ENCODE measurements around the gene IFNG-AS1. TPM values are rescaled to one million over a fixed set of nuclear protein-coding genes. Genes with fewer than 3 reads are reported as not detected.

The IFNG-AS1 gene
- total RNA-seq, 4 donors from 2014 or later = 0.22 to 0.68 (median 0.65) TPM; not detected in 1

DNA sequence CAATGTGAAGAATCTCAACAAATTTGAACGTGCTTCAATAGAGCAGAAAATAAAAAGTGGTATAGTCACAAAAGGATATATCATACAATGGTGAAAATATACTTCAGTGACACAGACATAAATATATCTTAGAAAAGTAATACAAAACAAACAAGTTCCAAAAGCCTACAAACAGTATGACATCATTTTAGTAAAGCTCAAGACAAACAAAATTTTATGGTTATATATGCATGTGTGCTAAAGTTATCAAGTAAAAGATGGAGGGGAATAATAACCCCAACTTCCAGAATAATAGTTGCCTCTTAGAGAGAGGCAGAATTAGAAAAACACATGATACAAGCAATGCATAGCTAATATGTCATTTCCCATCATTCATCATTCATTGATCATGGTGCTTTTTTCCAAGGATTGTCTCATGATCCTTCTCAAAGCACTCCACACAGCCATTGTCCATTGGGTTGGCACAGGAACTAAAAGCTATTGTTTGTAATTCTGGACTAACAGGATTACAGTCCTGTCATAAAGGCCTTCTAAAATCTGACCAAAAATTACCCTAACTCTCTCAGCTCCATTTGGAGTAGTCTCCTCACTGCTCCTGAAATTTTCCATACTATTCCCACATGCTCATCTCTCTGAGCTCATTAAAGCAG is 59.5 kb downstream of the IFNG-AS1 start:
- TF ChIP-seq, protein P1, sequence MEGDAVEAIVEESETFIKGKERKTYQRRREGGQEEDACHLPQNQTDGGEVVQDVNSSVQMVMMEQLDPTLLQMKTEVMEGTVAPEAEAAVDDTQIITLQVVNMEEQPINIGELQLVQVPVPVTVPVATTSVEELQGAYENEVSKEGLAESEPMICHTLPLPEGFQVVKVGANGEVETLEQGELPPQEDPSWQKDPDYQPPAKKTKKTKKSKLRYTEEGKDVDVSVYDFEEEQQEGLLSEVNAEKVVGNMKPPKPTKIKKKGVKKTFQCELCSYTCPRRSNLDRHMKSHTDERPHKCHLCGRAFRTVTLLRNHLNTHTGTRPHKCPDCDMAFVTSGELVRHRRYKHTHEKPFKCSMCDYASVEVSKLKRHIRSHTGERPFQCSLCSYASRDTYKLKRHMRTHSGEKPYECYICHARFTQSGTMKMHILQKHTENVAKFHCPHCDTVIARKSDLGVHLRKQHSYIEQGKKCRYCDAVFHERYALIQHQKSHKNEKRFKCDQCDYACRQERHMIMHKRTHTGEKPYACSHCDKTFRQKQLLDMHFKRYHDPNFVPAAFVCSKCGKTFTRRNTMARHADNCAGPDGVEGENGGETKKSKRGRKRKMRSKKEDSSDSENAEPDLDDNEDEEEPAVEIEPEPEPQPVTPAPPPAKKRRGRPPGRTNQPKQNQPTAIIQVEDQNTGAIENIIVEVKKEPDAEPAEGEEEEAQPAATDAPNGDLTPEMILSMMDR (IDR thresholded peaks at IDR 0.05; ENCODE audit: low read depth) = no peak

DNA sequence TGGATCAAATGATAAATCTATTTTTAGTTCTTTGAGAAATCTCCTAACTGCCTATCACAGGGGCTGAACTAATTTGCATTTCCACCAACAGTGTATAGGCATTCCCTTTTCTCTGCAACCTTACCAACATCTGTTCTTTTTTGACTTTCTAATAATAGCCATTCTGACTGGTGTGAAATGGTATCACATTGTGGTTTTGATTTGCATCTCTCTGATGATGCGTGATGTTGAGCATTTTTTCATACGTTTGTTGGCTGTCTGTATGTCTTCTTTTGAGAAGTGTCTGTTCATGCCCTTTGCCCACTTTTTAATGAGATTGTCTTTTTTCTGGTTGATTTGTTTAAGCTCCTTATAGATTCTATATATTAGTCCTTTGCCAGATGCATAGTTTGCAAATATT is 67.1 kb downstream of the IFNG-AS1 start:
- TF ChIP-seq, protein P1 (IDR thresholded peaks at IDR 0.05; ENCODE audit: low read depth) = no peak

DNA sequence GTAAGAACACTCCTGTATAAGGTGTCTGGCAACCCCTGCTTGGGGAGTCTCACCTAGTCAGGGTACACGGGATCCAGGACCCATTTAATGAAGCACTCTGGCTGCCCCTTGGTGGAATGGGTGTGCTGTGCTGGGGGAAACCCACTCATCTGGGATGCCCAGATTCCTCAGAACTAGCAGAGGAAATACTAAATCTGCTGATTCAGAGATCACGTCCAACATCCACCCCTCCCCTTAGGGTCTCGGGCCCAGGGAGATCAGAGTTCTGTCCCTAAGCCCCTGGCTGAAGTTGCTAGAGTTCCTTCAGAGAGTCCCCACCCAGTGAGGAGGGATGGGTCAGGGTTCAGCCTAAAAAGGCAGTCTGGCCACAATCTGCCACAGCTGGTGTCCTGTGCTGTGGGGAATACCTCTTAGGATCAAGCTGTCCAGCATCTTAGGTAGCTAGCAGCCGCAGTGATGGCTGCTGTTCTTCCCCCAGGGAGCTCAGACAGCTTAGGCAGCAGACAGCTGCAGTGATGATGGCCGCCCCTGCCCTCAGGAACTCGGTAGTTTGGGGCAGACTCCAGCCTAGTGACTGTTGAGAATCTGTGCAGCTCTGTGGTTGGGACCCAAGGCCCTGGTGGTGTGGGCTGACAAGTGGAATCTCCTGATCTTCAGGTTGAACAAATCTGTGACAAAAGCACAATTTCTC is 74.8 kb downstream of the IFNG-AS1 start:
- TF ChIP-seq, protein P1 (IDR thresholded peaks at IDR 0.05; ENCODE audit: low read depth) = no peak

DNA sequence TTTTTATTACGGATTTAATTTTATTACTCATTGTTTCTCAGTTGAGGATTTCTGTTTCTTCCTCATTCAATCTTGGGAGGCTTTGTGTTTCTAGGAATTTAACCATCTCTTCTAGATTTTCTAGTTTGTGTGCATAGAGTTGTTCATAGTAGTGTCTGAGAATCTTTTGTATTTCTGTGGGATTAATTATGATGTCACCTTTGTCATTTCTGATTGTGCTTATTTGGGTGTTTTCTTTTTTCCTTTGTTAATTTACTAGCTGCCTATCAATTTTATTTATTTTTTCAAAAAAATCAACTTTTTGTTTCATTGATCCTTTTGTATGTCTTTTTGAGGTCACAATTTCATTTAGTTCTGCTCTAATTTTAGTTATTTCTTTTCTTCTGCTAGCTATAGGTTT is 75.9 kb downstream of the IFNG-AS1 start:
- TF ChIP-seq, protein P1 (IDR thresholded peaks at IDR 0.05; ENCODE audit: low read depth) = no peak

DNA sequence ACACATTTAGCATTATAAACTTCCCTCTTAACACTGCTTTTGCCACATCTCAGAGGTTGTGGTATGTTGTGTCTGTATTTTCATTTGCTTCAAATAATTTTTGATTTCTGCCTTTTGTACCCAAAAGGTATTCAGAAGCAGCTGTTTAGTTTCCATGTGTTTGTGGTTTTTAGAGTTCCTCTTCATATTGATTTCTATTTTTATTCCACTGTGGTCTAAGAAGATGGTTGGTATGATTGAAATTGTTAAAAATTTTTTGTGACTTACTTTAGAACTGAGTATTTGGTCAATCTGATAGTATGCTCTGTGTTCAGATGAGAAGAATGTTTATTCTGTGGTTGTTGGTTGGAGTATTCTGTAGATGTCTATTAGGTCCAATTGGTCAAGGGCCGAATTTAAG is 76.4 kb downstream of the IFNG-AS1 start:
- TF ChIP-seq, protein P1 (IDR thresholded peaks at IDR 0.05; ENCODE audit: low read depth) = no peak

DNA sequence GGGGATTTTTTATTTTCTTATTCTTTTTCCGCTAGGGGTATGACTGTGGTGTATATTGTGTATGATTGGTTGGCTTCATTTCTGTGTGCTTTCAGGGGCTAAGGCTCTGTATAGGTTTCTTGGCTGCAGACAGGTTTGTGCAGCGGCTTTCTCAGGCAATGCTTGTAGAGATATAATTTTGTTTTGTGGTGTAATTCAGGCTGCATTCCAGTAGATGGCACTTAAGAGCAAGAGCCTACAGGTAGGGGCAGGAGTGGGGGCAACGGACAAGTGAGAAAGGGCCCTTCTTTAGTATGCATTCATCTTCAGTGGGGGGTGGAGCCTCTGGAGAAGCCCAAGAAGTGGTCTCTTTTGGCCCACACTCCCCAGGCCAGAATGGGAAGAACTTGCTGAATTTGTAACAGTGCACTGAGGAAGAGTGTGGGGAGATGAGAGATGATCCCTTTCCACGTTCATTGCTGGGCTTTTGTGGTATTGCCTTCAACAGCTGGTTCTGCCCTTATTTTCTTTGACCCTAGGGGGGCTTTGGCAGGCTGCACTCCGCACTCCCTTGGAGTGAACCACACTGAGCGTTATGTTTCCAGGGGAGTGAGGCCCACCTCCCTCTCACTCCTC is 78.6 kb downstream of the IFNG-AS1 start:
- TF ChIP-seq, protein P1 (IDR thresholded peaks at IDR 0.05; ENCODE audit: low read depth) = no peak

DNA sequence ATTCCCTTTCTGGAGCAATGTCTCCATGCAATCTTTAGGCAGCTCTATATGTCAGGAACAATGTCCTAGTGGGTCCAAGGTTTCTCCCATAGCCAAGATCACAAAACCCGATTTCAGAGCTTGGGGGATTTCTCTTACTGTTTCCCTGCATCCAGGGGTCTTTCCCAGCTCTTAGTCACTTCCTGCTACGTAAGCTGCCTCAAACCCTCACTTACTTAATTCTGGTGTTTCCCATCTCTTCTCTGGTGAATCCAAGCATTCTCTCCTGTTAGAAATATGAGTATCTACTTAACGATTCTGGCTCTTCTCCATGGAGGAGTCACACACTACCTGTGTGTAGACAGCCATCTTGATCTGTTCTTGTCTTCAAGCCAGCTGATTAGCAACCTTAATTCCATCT is 80.0 kb downstream of the IFNG-AS1 start:
- TF ChIP-seq, protein P1 (IDR thresholded peaks at IDR 0.05; ENCODE audit: low read depth) = no peak

Measured in subcutaneous adipose tissue (tissue), 4 donors.